Upper lobe of right lung (tissue), 1 donor: ENCODE data around the gene COL6A1. TPM values are rescaled to one million over a fixed set of nuclear protein-coding genes. Genes with fewer than 3 reads are reported as not detected.
A peak's percentile ranks its signal among the peaks of the same experiment; 100 is the strongest.

ENCODE experiments used
- ATAC-seq: fragments of 200-7000 bp; cut with Tn5 transposase; one replicate; pipeline ENCODE4 v1.9.1; 2020; ENCODE audit warnings: mild to moderate bottlenecking, moderate library complexity
- DNase-seq: peaks from one replicate; pipeline ENCODE4 v3.0.0-alpha.2; 2020
- H3K27ac ChIP-seq: fragments of 200-600 bp; one replicate; pipeline ENCODE4 v1.8.0; 2022
- H3K27me3 ChIP-seq: fragments of 200-600 bp; one replicate; pipeline ENCODE4 v1.8.0; 2022; ENCODE audit warnings: mild to moderate bottlenecking
- H3K36me3 ChIP-seq: fragments of 200-600 bp; one replicate; pipeline ENCODE4 v1.8.0; 2022
- H3K4me1 ChIP-seq: fragments of 200-600 bp; one replicate; pipeline ENCODE4 v1.8.0; 2022
- H3K4me3 ChIP-seq: fragments of 200-600 bp; one replicate; pipeline ENCODE4 v1.8.0; 2022; ENCODE audit warnings: mild to moderate bottlenecking
- H3K9me3 ChIP-seq: fragments of 200-600 bp; one replicate; pipeline ENCODE4 v1.8.0; 2022
- CTCF ChIP-seq: fragments of 200-600 bp; IDR thresholded peaks from one replicate; pipeline ENCODE4 v1.8.0; 2022; ENCODE audit warnings: antibody characterized with exemption
- intact Hi-C: fragments of 100-400 bp; cut with DNase I; formaldehyde crosslinking; loops from one replicate; pipeline ENCODE4 v1.11.0; 2022
- total RNA-seq: library from RNA; stranded (reverse); fragmentation: NEBNext Ultra II Directional; extraction: Animal tissue kit (Norgen Biotek cat#: 25700); gene quantifications from one replicate; pipeline ENCODE4 v1.2.1, GENCODE V29; 2021
- donor health status: DM: no; HTN: yes; CAD: no; lungs with severe emphysema.

Gene COL6A1
- total RNA-seq, 1 donor from 2014 or later = 175 TPM

DNA sequence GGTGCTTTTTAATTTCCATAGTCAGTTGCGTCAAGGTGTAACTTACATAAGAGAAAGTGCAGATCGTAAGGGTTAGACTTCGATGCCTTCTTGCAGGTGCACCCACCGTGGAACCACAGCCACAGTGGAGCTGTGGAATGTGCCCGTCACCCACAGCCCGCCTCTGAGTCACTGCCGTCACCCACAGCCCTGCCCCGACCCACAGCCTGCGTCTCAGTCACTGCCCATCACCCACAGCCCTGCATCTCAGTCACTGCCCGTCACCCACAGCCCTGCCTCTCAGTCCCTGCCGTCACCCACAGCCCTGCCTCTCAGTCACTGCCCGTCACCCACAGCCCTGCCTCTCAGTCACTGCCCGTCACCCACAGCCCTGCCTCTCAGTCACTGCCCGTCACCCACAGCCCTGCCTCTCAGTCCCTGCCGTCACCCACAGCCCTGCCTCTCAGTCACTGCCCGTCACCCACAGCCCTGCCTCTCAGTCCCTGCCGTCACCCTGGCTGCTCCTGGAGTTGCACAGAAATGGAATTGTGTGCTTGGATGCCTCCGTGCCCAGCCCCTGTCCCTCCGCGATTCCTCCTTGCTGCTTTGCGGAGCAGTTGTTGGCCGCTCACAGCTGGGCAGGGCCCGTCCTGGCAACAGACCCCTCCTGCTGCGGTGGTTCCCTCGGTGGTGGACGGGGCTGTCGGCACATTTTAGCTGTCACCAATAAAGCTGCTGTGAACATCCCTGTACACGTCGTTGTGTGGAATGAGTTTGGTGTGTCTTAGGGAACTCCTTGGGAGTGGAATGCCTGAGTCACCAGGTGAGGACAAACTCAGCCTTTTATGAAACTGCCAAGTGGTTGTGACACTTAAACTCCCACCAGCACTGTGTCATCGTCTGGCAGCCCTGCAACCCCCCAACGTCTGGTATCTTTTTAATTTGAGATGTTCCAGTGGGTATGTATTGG is 71.4 kb downstream of the COL6A1 start:
- peaks cover 16% of the 10 kb centered on the region for H3K27me3 ChIP-seq
- no peak for TF ChIP-seq CTCF
- no peak overlapping the region for H3K27ac ChIP-seq
- H3K9me3 ChIP-seq = no peaks in the 10 kb centered on the region
- H3K36me3 ChIP-seq = no peaks in the 10 kb centered on the region
- no peak for DNase-seq
- H3K4me1 ChIP-seq = peaks cover 22% of the 10 kb centered on the region
- no peak for ATAC-seq
- H3K4me3 ChIP-seq = no peak overlapping the region
- intact Hi-C loops = no loop called here

DNA sequence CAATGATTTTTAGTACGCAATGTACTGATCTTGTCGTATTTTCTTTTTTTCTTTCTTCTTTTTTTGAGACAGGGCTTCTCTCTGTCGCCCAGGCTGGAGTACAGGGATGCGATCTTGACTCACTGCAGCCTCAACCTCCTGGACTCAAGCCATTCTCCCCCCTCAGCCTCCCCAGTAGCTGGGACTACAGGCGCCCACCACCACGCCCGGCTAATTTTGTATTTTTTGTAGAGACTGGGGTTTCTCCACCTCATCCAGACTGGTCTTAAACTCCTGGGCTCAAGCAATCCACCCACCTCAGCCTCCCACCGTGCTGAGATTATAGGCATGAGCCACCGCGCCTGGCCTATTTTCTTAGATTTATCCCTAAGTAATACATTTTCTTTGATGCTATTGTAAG is 72.5 kb downstream of the COL6A1 start:
- no peak for DNase-seq
- TF ChIP-seq CTCF = no peak
- intact Hi-C loops = no loop called here
- Histone ChIP-seq H3K4me1 (peaks cover 22% of the 10 kb centered on the region), H3K27ac (peak overlapping the region; percentile 11), H3K9me3 (no peaks in the 10 kb centered on the region), H3K27me3 (peaks cover 16% of the 10 kb centered on the region), H3K36me3 (no peaks in the 10 kb centered on the region), H3K4me3 (no peak overlapping the region)
- ATAC-seq = no peak

DNA sequence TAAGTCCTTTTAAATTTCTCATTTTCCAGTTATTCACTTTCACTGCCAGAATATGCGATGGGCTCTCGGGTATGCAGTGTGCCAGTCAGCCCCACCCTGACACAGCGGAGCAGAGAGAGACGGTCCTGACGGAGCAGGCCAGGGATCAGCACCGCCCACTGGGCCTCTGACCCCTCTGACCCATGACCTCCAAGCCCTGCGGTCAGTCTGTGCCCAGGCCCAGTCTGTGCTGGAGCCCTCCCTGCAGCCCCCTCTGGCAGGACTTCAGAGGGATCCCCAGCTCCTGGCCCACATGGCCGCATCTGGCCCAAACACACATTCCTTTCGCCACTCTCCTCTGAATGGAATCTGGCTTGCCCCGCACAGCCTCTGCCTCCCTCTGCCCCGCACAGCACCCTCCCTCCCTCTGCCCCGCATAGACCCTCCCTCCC is 72.9 kb downstream of the COL6A1 start:
- intact Hi-C loops = no loop called here
- Histone ChIP-seq H3K36me3 (no peaks in the 10 kb centered on the region), H3K27me3 (peaks cover 16% of the 10 kb centered on the region), H3K4me3 (no peak overlapping the region), H3K4me1 (peaks cover 22% of the 10 kb centered on the region), H3K27ac (peak overlapping the region; percentile 11), H3K9me3 (no peaks in the 10 kb centered on the region)
- ATAC-seq (peak; percentile 32), DNase-seq (no peak)
- TF ChIP-seq CTCF = no peak

Other genes with a start within 250 kb of the COL6A1 start
- gene COL6A2, start 116.3 kb downstream of the COL6A1 start, total RNA-seq = 269 TPM
- 0.46 TPM for gene FTCD, start 173.8 kb downstream of the COL6A1 start, total RNA-seq
- gene SPATC1L, start 202.7 kb downstream of the COL6A1 start, total RNA-seq = 4.7 TPM
- gene LSS, start 247.0 kb downstream of the COL6A1 start, total RNA-seq = 108 TPM